ENCODE results near the gene WDR5.

GRCh38 chr9:134181648-134182034, 45.8 kb downstream of the WDR5 start:
- no peak for TF ChIP-seq POLR2A (IDR thresholded peaks at IDR 0.05)
- TF ChIP-seq CTCF (IDR thresholded peaks at IDR 0.05): no peak

Data from breast epithelium (tissue), 3 donors.